Measurements from ENCODE around the gene RHOT2. TPM values are rescaled to one million over a fixed set of nuclear protein-coding genes. Genes with fewer than 3 reads are reported as not detected.

Gene RHOT2
- total RNA-seq, 1 donor from 2014 or later: 34.0 TPM

GRCh38 chr16:668519-669171, 713 bp downstream of the RHOT2 start:
- H3K36me3 ChIP-seq: no peaks in the 10 kb centered on the region
- Mint-ChIP-seq H3K27ac (no peak overlapping the region), H3K27me3 (ENCODE audit: insufficient read depth, low read depth) (peaks cover 2% of the 10 kb centered on the region), H3K4me1 (peaks cover 3% of the 10 kb centered on the region), H3K9me3 (no peaks in the 10 kb centered on the region), H3K4me3 (peak overlapping the region; percentile 84), H3K36me3 (no peaks in the 10 kb centered on the region)
- TF ChIP-seq EZH2phosphoT487 (IDR thresholded peaks at IDR 0.05): no peak
- H4K20me1 ChIP-seq (ENCODE audit: low read depth): peaks cover 23% of the 10 kb centered on the region
- H3K9ac ChIP-seq: peak overlapping the region; percentile 73
- H3K9me3 ChIP-seq (ENCODE audit: low read depth): no peaks in the 10 kb centered on the region
- peak overlapping the region; percentile 89 for H3K4me3 ChIP-seq
- no peak overlapping the region for H3K27ac ChIP-seq
- H3K27me3 ChIP-seq: no peaks in the 10 kb centered on the region
- H3K79me2 ChIP-seq (ENCODE audit: low read depth): peaks cover 15% of the 10 kb centered on the region
- peak overlapping the region; percentile 90 for H3K4me2 ChIP-seq
- H3F3A ChIP-seq (ENCODE audit: low read depth): peaks cover 7% of the 10 kb centered on the region
- no peak overlapping the region for H2AFZ ChIP-seq (replicated peaks)
- peak; percentile 53 for DNase-seq (ENCODE audit: low spot score)
- peaks cover 8% of the 10 kb centered on the region for H3K4me1 ChIP-seq

- H3K9ac ChIP-seq: no peak overlapping the region
Observed at GRCh38 chr16:669666-670065, 1.7 kb downstream of the RHOT2 start.

GRCh38 chr16:670485-671352, 2.8 kb downstream of the RHOT2 start:
- Histone ChIP-seq H3K36me3 (no peaks in the 10 kb centered on the region), H3K4me3 (no peak overlapping the region), H3K9ac (no peak overlapping the region), H2AFZ (replicated peaks) (no peak overlapping the region), H3K27ac (no peak overlapping the region), H3K9me3 (ENCODE audit: low read depth) (no peaks in the 10 kb centered on the region), H3F3A (ENCODE audit: low read depth) (peaks cover 23% of the 10 kb centered on the region), H3K4me1 (peaks cover 15% of the 10 kb centered on the region), H3K4me2 (no peak overlapping the region), H3K27me3 (peaks cover 9% of the 10 kb centered on the region), H4K20me1 (ENCODE audit: low read depth) (peaks cover 39% of the 10 kb centered on the region), H3K79me2 (ENCODE audit: low read depth) (peaks cover 15% of the 10 kb centered on the region)
- Mint-ChIP-seq H3K36me3 (no peaks in the 10 kb centered on the region), H3K4me1 (peaks cover 3% of the 10 kb centered on the region), H3K27me3 (ENCODE audit: insufficient read depth, low read depth) (peaks cover 5% of the 10 kb centered on the region), H3K27ac (no peak overlapping the region), H3K4me3 (peak overlapping the region; percentile 60), H3K9me3 (no peaks in the 10 kb centered on the region)
- no peak for TF ChIP-seq EZH2phosphoT487 (IDR thresholded peaks at IDR 0.05)
- no peak for TF ChIP-seq EZH2 (IDR thresholded peaks at IDR 0.05)
- DNase-seq (ENCODE audit: low spot score): no peak

More at GRCh38 chr16:669666-670065, 1.7 kb downstream of the RHOT2 start:
- no peak overlapping the region for H3K4me2 ChIP-seq
- Mint-ChIP-seq H3K36me3 (no peaks in the 10 kb centered on the region), H3K27me3 (ENCODE audit: insufficient read depth, low read depth) (peaks cover 3% of the 10 kb centered on the region), H3K9me3 (no peaks in the 10 kb centered on the region), H3K4me3 (peak overlapping the region; percentile 84), H3K4me1 (peaks cover 3% of the 10 kb centered on the region), H3K27ac (no peak overlapping the region)
- H3K4me1 ChIP-seq: peaks cover 8% of the 10 kb centered on the region
- DNase-seq (ENCODE audit: low spot score): no peak
- no peak overlapping the region for H3K27ac ChIP-seq
- no peak overlapping the region for H2AFZ ChIP-seq (replicated peaks)
- H4K20me1 ChIP-seq (ENCODE audit: low read depth): peaks cover 33% of the 10 kb centered on the region
- H3K4me3 ChIP-seq: no peak overlapping the region
- TF ChIP-seq EZH2 (IDR thresholded peaks at IDR 0.05): no peak
- TF ChIP-seq EZH2phosphoT487 (IDR thresholded peaks at IDR 0.05): no peak
- no peak for TF ChIP-seq CTCF (IDR thresholded peaks at IDR 0.05)
- H3K9me3 ChIP-seq (ENCODE audit: low read depth): no peaks in the 10 kb centered on the region
- peaks cover 16% of the 10 kb centered on the region for H3F3A ChIP-seq (ENCODE audit: low read depth)
- no peaks in the 10 kb centered on the region for H3K27me3 ChIP-seq
- H3K36me3 ChIP-seq: no peaks in the 10 kb centered on the region
- peaks cover 15% of the 10 kb centered on the region for H3K79me2 ChIP-seq (ENCODE audit: low read depth)

- Histone ChIP-seq H2AFZ (replicated peaks) (no peak overlapping the region), H3K27me3 (peaks cover 17% of the 10 kb centered on the region), H3F3A (ENCODE audit: low read depth) (peaks cover 27% of the 10 kb centered on the region), H3K9ac (no peak overlapping the region), H3K4me1 (peaks cover 15% of the 10 kb centered on the region), H3K79me2 (ENCODE audit: low read depth) (peaks cover 15% of the 10 kb centered on the region), H3K27ac (no peak overlapping the region), H4K20me1 (ENCODE audit: low read depth) (peaks cover 39% of the 10 kb centered on the region), H3K36me3 (no peaks in the 10 kb centered on the region), H3K9me3 (ENCODE audit: low read depth) (no peaks in the 10 kb centered on the region), H3K4me2 (no peak overlapping the region), H3K4me3 (no peak overlapping the region)
- H3K4me3 Mint-ChIP-seq: no peak overlapping the region
- no peak for DNase-seq (ENCODE audit: low spot score)
- H3K4me1 Mint-ChIP-seq: peaks cover 3% of the 10 kb centered on the region
- H3K36me3 Mint-ChIP-seq: no peaks in the 10 kb centered on the region
- TF ChIP-seq EZH2phosphoT487 (IDR thresholded peaks at IDR 0.05) (no peak), EZH2 (IDR thresholded peaks at IDR 0.05) (no peak), CTCF (IDR thresholded peaks at IDR 0.05) (no peak)
- H3K27me3 Mint-ChIP-seq (ENCODE audit: insufficient read depth, low read depth): peaks cover 5% of the 10 kb centered on the region
- H3K9me3 Mint-ChIP-seq: no peaks in the 10 kb centered on the region
- H3K27ac Mint-ChIP-seq: no peak overlapping the region
Observed at GRCh38 chr16:671353-672131, 3.6 kb downstream of the RHOT2 start.

Measured in neural progenitor cell (in vitro differentiated cells).